Measurements from ENCODE around the gene DAB2IP. TPM values are rescaled to one million over a fixed set of nuclear protein-coding genes. Genes with fewer than 3 reads are reported as not detected.

Gene DAB2IP
- total and polyA plus RNA-seq, 4 donors, result 2.3 to 13.1 (median 5.4) TPM

DNA sequence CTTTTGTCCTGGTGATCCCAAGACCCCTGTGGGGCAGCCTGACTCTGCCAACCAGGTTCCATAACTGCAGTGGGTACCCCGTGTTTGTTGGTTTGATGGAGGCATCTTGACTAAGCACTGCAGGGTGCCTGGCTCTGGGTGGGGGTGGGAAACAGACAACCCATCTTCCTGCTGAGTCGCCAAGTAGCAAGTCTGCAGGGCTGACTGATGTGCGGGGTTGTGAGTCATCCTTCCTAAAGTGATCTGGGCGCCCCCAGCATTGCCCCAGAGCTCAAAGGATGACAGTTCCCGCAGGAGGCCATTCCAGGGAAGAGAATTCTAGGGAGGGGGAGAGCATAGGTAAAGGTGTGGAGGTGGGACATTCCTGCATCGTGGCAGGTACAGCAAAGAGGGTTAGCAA is 23.5 kb downstream of the DAB2IP start:
- H3K9ac ChIP-seq (ENCODE audit: low read depth in 1 of 2, low read length in 2 of 2), result no peak overlapping the region
- WGBS, result 75% methylated on average over 6 of the region's 6 CpGs

DNA sequence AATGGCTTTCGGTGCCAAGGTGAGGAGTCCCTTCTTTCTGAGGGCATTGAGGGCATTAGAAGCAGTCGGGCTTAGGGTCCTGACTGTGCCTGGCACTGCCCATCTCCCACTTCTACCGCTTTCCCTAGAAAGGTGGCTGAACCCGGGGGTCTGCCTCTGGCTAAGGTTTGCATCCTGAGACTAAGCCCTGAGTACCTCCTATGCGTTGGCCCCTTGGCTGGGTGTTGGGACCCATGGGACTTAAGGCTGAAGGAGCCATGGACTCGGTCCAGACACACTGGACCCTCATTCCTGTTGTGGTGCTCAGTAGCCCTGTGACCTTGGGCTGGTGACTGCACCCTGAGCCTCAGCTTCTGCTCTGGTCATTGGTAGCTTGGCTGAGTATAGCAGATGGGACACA is 23.9 kb downstream of the DAB2IP start:
- 94% methylated on average over 6 of the region's 6 CpGs for WGBS
- Histone ChIP-seq H3K4me3 (ENCODE audit: low read depth in 1 of 3, low read length in 3 of 3) (no peak overlapping the region), H3K9ac (ENCODE audit: low read depth in 1 of 2, low read length in 2 of 2) (no peak overlapping the region), H3K27me3 (ENCODE audit: control insufficient read depth in 4 of 4, insufficient read depth in 4 of 4, low read length in 3 of 4) (no peaks in the 10 kb centered on the region), H3K4me1 (ENCODE audit: control insufficient read depth in 4 of 4, insufficient read depth in 4 of 4, low read length in 3 of 4) (peaks cover 2 to 15% (median 11%) of the 10 kb centered on the region in 4 donors), H3K27ac (ENCODE audit: low read depth in 1 of 2, low read length in 2 of 2) (peak overlapping the region; percentile 58 to 64), H3K9me3 (ENCODE audit: control insufficient read depth in 4 of 4, low read length in 3 of 4) (no peaks in the 10 kb centered on the region), H3K36me3 (ENCODE audit: control insufficient read depth in 4 of 4, insufficient read depth in 3 of 4, low read depth in 1 of 4, low read length in 3 of 4) (peaks cover 0 to 3% (median 1%) of the 10 kb centered on the region in 4 donors)
- no peak for DNase-seq (ENCODE audit: low spot score)
- TF ChIP-seq TAF1 (conservative IDR thresholded peaks at IDR 0.05) (no peak), FOXA1 (IDR thresholded peaks at IDR 0.05) (no peak), SP1 (IDR thresholded peaks at IDR 0.05) (no peak)
- TF ChIP-seq, protein P1, sequence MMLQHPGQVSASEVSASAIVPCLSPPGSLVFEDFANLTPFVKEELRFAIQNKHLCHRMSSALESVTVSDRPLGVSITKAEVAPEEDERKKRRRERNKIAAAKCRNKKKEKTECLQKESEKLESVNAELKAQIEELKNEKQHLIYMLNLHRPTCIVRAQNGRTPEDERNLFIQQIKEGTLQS (IDR thresholded peaks at IDR 0.05), result no peak

More for the DNA sequence above, 23.5 kb downstream of the DAB2IP start:
- TF ChIP-seq FOXA1 (IDR thresholded peaks at IDR 0.05), result no peak
- TF ChIP-seq HNF4A (conservative IDR thresholded peaks at IDR 0.05), result no peak
- no peak for TF ChIP-seq MAX (IDR thresholded peaks at IDR 0.05)
- TF ChIP-seq SP1 (IDR thresholded peaks at IDR 0.05), result no peak
- TF ChIP-seq RAD21 (IDR thresholded peaks at IDR 0.05), result no peak
- TF ChIP-seq, protein P1 (IDR thresholded peaks at IDR 0.05), result no peak
- no peak for TF ChIP-seq REST (IDR thresholded peaks at IDR 0.05)
- peaks cover 0 to 3% (median 1%) of the 10 kb centered on the region in 4 donors for H3K36me3 ChIP-seq (ENCODE audit: control insufficient read depth in 4 of 4, insufficient read depth in 3 of 4, low read depth in 1 of 4, low read length in 3 of 4)
- no peaks in the 10 kb centered on the region for H3K9me3 ChIP-seq (ENCODE audit: control insufficient read depth in 4 of 4, low read length in 3 of 4)
- H3K27ac ChIP-seq (ENCODE audit: low read depth in 1 of 2, low read length in 2 of 2), result peak overlapping the region in 1 of 2 donors; percentile 58
- DNase-seq (ENCODE audit: low spot score), result no peak
- no peak overlapping the region for H3K4me3 ChIP-seq (ENCODE audit: low read depth in 1 of 3, low read length in 3 of 3)
- H3K4me1 ChIP-seq (ENCODE audit: control insufficient read depth in 4 of 4, insufficient read depth in 4 of 4, low read length in 3 of 4), result peaks cover 2 to 15% (median 11%) of the 10 kb centered on the region in 4 donors
- H3K27me3 ChIP-seq (ENCODE audit: control insufficient read depth in 4 of 4, insufficient read depth in 4 of 4, low read length in 3 of 4), result no peaks in the 10 kb centered on the region

GRCh38 chr9:121675969-121676822 is 24.8 kb downstream of the DAB2IP start:
- no peaks in the 10 kb centered on the region for H3K27me3 ChIP-seq (ENCODE audit: control insufficient read depth in 4 of 4, insufficient read depth in 4 of 4, low read length in 3 of 4)
- peaks cover 2 to 15% (median 11%) of the 10 kb centered on the region in 4 donors for H3K4me1 ChIP-seq (ENCODE audit: control insufficient read depth in 4 of 4, insufficient read depth in 4 of 4, low read length in 3 of 4)
- H3K9ac ChIP-seq (ENCODE audit: low read depth in 1 of 2, low read length in 2 of 2), result no peak overlapping the region
- no peak overlapping the region for H3K4me3 ChIP-seq (ENCODE audit: low read depth in 1 of 3, low read length in 3 of 3)
- H3K36me3 ChIP-seq (ENCODE audit: control insufficient read depth in 4 of 4, insufficient read depth in 3 of 4, low read depth in 1 of 4, low read length in 3 of 4), result peaks cover 0 to 3% (median 1%) of the 10 kb centered on the region in 4 donors
- H3K9me3 ChIP-seq (ENCODE audit: control insufficient read depth in 4 of 4, low read length in 3 of 4), result no peaks in the 10 kb centered on the region
- DNase-seq (ENCODE audit: low spot score), result peak; percentile 64
- 76% methylated on average over 16 of the region's 16 CpGs for WGBS
- peak overlapping the region; percentile 58 to 64 for H3K27ac ChIP-seq (ENCODE audit: low read depth in 1 of 2, low read length in 2 of 2)
- peak; percentile 11 for TF ChIP-seq FOXA2 (IDR thresholded peaks at IDR 0.05)
- TF ChIP-seq HNF4G (IDR thresholded peaks at IDR 0.05), result no peak
- TF ChIP-seq HNF4A (conservative IDR thresholded peaks at IDR 0.05), result peak; percentile 41 to 57
- peak; percentile 56 for TF ChIP-seq NR2F2 (IDR thresholded peaks at IDR 0.05)
- TF ChIP-seq RXRA (IDR thresholded peaks at IDR 0.05), result peak; percentile 73 to 82
- peak; percentile 49 for TF ChIP-seq SP1 (IDR thresholded peaks at IDR 0.05)
- TF ChIP-seq YY1 (IDR thresholded peaks at IDR 0.05), result no peak
- peak; percentile 23 to 48 for TF ChIP-seq RAD21 (IDR thresholded peaks at IDR 0.05)
- TF ChIP-seq REST (IDR thresholded peaks at IDR 0.05), result no peak

Measured in liver (tissue), 9 donors.